GM21526 (cell line): ENCODE results near the gene NPFFR1.

Source experiments
- ATAC-seq: cut with Tn5 transposase; IDR thresholded peaks from one replicate; pipeline ENCODE4 v1.9.1; 2021; ENCODE audit warnings: moderate library complexity; ENCODE audit not compliant: unreplicated experiment, low FRiP score

NPFFR1 gene

DNA sequence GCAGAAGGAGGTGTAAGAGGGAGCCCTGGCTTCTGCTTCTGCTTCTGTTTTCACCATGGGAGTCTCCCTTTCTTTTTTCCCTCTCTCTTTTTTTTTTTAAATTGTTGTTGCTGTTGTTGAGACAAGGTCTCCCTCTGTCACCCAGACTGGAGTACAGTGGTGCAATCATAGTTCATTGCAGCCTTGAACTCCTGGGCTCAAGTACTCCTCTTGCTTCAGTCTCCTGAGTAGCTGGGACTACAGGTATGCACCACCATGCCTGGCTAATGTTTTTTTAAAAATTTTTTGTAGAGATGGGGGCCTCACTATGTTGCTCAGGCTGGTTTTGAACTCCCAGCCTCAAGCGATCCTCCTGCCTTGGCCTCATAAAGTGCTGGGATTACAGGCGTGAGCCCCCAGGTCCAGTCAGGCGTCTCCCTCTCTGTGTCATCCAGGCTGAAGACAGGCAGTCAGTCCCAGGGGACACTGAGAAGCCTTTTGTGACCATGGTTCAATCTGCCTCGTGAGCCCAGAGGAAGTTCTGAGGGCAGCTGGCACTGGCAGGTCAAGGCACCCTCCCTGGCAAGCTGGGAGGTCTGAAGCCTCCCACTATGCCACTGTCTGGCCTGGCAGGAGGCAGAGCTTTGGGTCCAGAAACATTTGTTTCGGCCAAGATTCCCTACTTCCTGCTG is 33.6 kb upstream of the NPFFR1 start:
- no peak for ATAC-seq

DNA sequence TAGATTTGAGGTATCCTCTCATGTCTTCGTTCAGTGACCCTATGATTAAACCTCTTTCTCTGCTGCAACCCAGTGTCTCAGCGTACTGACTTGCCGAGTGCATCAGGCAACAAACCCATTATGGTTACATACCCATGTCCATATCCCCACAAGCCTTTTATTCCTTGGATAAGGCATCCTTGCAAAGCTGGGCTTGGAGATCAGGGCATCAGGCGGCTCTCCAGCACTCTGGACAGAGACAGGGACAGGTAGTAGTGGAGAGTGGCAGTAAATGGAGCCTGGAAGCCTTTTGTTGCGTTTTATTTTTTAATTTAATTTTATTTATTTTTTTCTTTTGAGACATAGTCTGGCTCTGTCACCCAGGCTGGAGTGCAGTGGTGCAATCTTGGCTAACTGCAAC is 32.0 kb upstream of the NPFFR1 start:
- no peak for ATAC-seq

DNA sequence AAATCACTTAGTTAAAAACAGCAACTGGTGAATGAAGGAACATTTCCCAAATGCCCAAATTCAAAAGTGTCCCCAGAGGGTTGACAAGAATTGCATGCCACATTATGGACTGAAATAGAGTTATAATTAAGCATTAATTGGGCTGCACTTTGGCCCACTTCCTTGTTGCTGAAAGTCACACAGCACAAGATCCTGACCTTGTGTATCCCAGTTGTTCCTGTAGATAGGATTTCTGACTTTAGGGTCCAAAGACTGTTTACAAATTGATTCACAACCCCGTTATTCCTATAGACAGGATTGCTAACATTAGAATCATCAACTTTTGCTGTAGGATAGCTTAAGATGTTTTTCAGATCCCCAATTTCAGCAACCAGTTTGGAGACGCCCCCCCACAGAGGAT is 31.5 kb upstream of the NPFFR1 start:
- ATAC-seq = no peak

DNA sequence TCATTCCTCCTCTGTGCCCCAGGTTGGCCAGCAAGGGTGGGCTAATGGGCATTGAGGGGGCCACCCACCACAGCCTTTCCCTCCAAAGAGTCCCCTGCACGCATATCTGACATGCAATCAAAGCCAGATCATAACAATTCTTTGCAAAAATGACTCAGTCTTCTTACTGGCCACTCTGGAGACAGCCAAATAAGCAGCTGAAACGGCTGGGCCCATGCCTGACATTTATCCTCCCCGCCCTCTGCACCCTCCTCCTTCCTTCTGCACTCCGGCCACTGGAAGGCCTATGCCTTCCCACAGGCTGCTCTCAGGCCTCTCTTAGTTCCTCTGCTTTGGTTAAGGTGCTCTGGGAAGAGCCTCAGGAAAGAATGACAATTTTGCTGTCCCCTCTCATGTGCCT is 29.2 kb upstream of the NPFFR1 start:
- no peak for ATAC-seq

DNA sequence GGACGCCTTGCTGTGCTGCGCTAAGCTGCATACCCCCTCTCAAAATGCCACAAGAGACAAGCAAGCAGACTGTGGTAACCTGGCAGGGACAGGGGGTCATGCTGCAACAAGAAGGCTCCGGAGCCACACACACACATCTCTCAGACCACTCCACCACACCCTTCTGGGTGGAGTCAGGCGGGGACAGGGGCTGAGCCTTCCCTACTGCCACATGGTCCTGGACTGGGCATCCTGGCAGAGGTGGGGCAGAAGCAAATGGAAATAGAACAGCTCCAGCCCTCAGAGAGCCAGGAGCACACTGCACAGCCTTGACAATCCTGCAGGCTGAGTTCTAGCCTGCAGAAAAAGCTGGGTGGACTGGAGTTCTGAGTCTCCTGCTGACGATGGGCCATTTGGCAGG is 28.4 kb upstream of the NPFFR1 start:
- no peak for ATAC-seq

DNA sequence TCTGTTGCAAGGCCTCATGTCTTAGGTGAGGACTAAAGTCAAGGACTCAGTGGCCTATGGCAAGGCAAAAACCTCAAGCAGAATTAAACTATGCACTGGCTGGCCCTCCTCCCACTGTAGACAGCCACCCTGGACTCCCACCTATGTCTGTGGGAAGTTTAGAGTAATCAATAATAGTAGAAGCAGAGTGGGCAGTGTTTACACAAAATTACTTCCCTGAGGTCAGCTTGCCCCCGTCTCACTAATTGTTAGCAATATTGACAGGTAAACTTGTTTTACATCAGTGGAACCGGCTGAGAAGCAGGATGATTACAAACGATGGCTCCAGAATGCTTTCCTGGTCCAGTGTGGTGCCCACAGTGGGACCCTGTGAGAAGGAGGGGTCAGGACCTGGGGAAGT is 27.9 kb upstream of the NPFFR1 start:
- no peak for ATAC-seq

DNA sequence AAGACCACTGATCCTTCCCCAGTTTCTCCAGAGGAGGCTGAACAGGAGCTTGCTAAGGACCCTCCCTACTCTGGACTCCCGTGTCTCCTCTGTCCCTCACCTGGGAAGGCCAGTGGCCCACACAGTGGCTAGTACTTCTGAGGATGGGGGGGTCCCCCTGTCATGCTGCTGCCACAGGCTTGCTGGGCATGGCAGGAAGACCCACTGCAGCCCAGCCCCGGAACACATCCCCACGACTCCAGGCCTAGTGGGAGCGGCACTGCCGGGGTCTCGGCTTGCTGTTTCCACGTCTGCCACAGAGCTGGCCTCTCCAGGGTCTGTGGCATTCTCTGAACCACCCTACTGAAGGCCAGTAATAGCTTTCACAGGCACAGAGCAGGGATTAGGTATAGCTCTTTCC is 25.9 kb upstream of the NPFFR1 start:
- no peak for ATAC-seq

DNA sequence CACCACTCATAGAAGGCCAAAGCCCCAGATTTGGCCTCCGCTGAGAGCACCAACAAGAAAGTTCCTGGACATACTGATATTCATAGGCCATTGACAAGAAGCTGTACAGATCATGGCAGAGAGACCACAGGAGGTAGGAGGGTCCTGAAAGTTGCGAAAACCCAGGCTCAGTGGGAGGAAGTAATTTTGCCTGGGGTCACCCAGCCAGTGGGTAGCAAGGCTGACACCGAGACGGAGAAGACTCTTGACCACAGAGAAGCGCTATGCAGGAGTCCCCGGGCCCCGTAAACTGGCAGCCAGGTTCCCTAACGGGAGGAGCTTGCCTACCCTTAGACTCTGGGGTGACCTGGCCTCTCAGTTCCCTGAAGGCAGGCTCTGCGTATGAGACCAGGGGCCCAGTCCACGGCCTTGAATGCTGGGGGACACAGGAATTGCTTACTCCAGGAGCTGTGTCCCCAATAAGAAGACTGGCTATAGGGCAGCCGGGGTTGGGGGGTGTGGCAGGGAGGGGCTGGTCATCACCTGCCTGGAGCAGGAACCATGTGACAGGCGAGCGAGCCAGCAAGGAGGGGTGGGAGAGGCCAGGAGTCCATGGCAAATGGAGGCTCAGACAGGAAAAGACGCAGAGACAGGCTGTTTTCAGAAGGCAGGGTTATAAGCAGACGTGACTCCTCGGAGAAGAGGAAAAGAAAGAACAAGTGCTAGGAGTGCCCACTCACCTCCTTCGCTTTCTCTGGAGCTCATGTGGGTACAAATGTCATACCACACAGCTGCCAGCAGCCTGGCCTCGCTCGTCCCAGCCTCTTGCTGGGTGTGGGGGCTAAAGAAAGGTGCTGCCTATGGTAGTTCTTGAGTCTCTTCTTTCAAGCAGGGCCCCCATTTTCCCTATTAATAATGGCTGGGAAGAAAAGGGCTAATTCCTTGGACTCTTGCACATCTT is 24.6 kb upstream of the NPFFR1 start:
- ATAC-seq = no peak

DNA sequence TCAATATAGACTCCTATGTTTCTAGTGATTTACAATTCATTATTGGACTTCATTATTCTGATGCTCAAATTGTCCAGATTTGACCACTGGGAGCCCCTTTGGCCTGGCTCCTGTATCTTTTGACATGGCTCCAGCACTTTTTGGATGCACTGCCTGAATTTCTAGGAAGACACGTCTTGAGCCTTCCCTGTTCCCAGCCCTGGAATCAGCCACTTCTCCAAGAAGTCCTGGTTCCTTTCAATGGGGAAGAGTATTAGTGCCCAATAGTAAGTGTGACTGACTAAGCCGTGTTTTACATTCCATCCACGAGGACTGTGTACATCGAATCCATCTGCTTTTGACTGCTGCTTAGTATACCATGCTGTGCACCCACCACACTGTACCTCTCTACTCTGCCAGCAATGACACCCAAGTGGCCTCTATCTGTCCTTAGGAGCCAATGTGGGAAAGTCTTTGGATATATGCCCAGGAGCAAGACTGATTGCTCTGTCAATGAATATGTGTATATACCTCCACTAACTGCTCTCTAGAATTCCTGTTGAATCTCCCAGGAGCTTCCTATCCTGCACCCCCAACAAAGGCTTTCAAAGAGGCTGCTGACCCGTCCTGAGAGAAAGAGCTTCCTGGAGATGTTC is 23.2 kb upstream of the NPFFR1 start:
- no peak for ATAC-seq

DNA sequence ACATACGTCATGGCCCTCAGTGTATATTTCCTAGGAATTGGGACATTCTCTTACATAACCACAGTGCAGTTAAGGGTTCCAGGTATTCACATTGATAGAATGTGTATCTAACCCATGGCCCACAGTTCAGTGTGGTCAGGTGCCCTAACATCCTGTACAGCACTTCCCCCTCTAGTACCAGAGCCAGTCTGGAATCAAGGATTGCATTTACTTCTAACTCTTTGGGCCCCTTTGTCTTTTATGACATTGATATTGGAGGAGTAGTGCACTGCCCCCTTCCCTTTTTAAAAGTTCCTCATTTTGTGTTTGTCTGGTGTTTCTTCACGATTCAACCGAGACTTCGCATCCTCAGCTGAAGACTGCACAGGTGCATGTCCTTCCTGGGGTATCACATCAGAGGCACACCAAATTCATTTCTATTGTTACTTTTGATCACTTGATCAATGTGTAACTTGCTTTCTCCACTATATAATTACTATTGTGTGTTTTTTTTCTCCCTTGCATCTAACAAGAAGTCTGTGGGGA is 22.4 kb upstream of the NPFFR1 start:
- no peak for ATAC-seq

DNA sequence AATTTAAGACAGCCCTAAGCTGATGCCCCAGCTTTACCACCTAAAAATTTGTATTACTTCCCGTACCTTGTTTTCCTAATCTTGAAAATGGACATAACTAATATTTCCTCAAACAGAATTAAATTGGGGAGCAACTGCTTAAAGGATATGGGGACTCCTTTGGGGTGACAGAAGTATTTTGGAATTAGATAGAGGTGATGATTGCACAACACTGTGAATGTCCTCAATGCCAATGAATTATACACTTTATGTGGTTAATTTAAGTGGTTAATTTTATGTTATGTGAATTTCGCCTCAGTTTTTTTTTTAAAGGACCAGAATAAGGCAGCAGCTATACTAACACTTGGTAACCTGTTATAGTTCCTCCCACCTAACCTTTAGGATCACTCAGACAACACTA is 19.9 kb upstream of the NPFFR1 start:
- ATAC-seq = no peak

DNA sequence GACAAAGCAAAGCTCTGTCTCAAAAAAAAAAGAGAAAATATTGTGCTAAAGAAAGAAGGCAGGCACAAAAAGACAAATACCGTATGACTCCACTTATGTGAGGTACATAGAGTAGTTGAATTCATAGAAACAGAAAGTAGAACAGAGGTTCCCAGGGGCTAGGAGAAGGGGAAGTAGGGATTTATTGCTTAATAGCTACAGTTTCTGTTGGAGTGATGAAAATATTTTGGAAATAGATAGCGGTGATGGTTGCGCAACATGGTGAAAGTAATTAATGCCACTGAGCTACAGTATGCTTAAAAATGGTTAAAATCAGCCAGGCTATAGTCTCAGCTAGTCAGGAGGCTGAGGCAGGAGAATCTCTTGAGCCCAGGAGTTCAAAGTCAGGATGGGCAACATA is 18.5 kb upstream of the NPFFR1 start:
- no peak for ATAC-seq

DNA sequence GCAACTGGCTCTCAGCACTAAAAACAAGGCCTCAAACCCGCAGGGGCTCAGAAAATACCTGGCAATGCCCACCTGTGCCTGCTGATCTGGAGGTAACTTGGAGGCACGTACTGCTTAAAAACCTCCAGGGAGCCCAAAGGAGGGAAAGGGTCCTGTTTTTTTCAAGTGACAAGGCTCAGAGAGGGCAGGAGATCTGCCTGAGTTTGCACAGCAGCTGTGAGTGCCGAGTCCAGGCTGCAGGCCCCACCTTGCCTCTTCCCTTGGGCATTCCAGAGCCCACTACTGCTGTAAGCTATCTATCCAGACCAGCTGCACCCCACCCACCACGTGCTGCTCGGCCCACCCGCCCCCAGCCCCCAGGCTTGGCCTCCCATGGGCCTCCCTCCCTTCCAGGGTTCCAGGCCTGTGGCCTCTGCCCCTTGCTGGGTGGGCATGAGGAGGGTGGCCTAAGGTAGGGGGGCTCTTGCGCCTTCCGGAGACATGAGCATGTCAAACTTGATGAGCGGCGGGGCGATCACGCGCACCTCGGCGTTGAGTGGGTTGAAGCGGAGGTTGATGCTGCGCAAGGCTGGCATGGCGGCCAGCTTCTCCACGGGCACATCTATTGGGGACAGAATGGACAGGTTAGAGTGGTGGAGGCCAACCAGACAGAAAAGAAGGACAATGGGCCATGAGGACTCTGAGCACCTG is 17.2 kb upstream of the NPFFR1 start:
- no peak for ATAC-seq

DNA sequence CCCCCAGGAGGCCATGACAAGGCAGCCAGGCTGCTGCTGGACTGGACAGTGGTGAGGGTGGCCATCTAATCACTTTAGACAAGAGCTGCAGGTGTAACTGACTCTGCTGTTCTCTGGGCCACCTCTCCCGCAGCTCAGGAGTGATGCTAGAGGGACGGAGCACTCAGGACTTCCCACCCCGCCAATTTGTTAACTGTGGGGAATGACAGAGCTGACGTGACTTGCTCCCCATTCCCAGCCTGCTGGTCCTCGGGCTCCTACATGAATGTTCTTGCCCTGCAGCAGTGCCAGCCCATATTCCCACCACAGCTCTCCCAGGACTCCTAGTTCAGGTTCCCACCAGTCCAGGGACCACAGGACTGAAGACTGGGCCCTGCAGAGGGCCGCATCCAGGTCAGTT is 16.7 kb upstream of the NPFFR1 start:
- no peak for ATAC-seq

DNA sequence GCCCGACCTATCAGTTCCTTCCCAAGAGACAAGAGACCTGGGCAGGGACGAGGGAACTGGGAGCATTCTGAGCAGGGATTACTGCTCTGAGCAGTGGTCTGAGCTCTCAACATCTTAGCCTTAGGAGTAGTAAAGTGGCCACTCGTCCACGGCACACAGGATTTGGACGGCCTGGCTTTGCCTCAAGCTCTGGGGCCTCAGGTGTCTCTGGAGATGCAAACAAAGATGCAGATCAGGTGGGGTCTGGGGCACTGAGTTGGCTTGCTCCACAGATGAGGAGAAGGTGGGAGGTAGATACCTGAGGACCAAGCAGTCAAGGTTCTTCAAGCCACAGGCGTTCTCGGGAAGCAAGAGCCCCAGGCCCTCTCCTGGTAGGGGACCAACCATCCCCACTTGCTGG is 16.1 kb upstream of the NPFFR1 start:
- ATAC-seq = no peak

DNA sequence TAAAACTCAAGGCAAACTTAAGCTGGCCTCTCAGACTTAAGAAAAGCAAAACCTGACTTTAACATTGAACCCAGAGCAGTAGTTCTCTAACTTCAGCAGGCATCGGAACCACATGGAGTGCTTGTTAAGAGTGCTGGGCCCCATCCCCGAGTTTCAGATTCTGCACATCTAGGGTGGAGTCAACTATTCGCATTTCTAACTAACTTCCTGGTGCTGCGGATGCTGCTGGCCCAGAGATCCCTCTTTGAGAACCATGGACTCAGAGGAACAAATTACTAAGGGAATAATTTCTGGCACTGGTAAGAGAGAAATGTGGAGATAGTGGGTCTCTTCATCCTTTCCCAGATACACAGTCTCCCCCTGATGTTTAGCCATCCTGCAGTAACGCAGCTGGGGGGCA is 14.6 kb upstream of the NPFFR1 start:
- ATAC-seq = no peak

DNA sequence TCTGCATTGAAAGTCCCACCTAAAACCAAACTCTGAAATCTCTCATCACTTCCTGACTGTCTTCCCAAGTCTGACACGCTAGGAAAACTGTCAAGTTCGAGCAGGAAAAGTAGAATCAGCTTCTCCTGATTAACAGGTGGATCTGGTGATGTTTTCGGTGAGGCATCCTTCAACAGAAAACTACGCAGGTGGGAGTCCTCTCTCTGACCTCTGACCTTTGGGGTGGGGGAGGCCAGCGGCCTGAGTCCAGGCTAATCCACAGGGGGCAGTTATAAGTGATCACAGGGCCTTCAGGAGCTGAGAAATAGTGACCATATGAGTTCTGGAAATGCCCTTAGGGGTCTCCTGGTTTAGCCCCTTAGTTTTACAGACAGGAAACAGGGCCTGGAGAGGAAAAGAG is 13.4 kb upstream of the NPFFR1 start:
- ATAC-seq = no peak

DNA sequence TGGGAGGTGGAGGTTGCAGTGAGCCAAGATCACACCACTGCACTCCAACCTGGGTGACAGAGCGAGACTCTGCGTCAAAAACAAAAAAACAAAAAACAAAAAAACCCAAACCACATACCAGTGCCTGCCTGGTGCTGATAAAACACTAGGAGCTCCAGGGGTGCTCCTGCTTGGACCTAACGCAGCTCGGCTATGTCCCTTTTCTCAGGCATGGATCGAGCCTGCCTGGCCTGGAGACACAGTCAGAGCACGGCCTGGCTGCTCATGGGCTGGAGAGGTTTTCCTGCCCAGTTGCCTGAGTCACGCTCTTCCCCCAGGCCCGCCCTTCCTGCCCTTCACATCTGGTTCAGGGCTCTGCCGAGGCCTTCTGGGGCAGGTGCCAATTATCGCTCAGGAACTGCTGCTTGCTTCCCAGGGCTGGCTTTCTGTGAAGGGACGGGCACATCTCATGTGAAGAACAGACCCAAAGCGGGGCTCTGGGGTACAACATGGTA is 12.6 kb upstream of the NPFFR1 start:
- no peak for ATAC-seq

DNA sequence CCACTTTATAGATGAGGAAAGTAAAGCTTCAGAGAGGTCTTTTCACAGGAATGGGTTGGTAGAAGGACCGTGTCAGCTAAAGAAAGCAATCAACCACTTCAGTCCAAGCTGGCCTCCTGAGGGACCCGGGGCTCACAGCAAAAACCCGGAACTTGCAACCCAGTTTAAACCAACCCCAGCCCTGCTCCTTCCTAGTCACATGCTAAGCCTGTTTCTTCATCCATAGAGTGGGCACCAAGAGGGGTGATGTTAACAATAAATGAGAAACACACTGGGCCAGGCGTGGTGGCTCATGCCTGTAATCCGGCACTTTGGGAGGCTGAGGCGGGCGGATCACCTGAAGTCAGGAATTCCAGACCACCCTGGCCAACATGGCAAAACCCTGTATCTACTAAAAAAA is 12.1 kb upstream of the NPFFR1 start:
- ATAC-seq = no peak

DNA sequence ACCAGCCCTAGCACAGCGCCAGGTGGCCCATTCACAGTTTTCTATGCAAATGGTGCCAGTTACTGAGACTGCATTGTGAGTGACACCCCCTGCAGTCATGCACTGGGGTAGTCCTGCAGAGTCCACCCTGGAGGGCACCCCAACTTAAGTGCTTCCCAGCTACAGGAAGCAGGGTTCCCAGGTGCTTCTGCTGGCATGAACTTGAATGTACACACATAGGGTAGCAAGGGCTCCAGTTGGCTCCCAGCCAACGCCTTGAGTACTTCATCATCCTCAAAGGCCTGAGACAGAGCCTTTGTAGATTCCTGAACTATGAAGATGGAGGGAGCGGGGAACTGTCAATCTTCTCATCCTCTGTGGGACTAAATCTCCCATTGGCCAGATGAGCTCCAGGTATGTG is 11.5 kb upstream of the NPFFR1 start:
- ATAC-seq = no peak
